Lower lobe of right lung (tissue), 2 donors: ENCODE results near the gene MTFMT. TPM values are rescaled to one million over a fixed set of nuclear protein-coding genes. Genes with fewer than 3 reads are reported as not detected.
A peak's percentile ranks its signal among the peaks of the same experiment; 100 is the strongest.
"Not testable (repeated sequence)": the region's sequence is repeated elsewhere in the genome, so short reads cannot be mapped to it uniquely, and the experiment has no call there.

Experiments used
- ATAC-seq, 2 donors: fragments of 200-7000 bp; cut with Tn5 transposase; one replicate each; pipeline ENCODE4 v1.9.1; 2020 to 2022; ENCODE audit warnings: mild to moderate bottlenecking in 2 of 2, moderate library complexity in 2 of 2
- DNase-seq: peaks from one replicate; pipeline ENCODE4 v3.0.0-alpha.2; 2020
- H3K27ac ChIP-seq: fragments of 200-600 bp; one replicate; pipeline ENCODE4 v1.8.0; 2022
- H3K27me3 ChIP-seq: fragments of 200-600 bp; one replicate; pipeline ENCODE4 v1.8.0; 2022; ENCODE audit warnings: low read depth
- H3K36me3 ChIP-seq: fragments of 200-600 bp; one replicate; pipeline ENCODE4 v1.8.0; 2022; ENCODE audit warnings: mild to moderate bottlenecking
- H3K4me1 ChIP-seq: fragments of 200-600 bp; one replicate; pipeline ENCODE4 v1.8.0; 2022
- H3K4me3 ChIP-seq: fragments of 200-600 bp; one replicate; pipeline ENCODE4 v1.8.0; 2022; ENCODE audit warnings: mild to moderate bottlenecking
- H3K9me3 ChIP-seq: fragments of 200-600 bp; one replicate; pipeline ENCODE4 v1.8.0; 2022
- intact Hi-C: fragments of 100-400 bp; cut with DNase I; formaldehyde crosslinking; loops from one replicate; pipeline ENCODE4 v1.11.0; 2022
- long read RNA-seq: library from polyadenylated mRNA; unstranded; transcript quantifications from one replicate; pipeline ENCODE4 v2.0.0, GENCODE V29; 2021
- total RNA-seq: library from RNA; stranded (reverse); fragmentation: NEBNext Ultra II Directional; extraction: Animal tissue kit (Norgen Biotek cat#: 25700); gene quantifications from one replicate; pipeline ENCODE4 v1.2.1, GENCODE V29; 2021
- TF ChIP-seq, protein P1 (sequence below): fragments of 200-600 bp; IDR thresholded peaks from one replicate; pipeline ENCODE4 v1.8.0; 2022; ENCODE audit warnings: antibody characterized with exemption, mild to moderate bottlenecking
- donor health status: DM: no; HTN: yes; CAD: no; lungs with severe emphysema.

Gene MTFMT
- 15.7 TPM for total RNA-seq
- long read RNA-seq, transcript MTFMT-201 (9 exons, 2,734 nt), result major isoform, 20 of 33 reads
- long read RNA-seq, partial matches to known transcripts, result 5 of 33 reads
- long read RNA-seq, other reads (novel, unspliced or antisense), result 8 of 33 reads

DNA sequence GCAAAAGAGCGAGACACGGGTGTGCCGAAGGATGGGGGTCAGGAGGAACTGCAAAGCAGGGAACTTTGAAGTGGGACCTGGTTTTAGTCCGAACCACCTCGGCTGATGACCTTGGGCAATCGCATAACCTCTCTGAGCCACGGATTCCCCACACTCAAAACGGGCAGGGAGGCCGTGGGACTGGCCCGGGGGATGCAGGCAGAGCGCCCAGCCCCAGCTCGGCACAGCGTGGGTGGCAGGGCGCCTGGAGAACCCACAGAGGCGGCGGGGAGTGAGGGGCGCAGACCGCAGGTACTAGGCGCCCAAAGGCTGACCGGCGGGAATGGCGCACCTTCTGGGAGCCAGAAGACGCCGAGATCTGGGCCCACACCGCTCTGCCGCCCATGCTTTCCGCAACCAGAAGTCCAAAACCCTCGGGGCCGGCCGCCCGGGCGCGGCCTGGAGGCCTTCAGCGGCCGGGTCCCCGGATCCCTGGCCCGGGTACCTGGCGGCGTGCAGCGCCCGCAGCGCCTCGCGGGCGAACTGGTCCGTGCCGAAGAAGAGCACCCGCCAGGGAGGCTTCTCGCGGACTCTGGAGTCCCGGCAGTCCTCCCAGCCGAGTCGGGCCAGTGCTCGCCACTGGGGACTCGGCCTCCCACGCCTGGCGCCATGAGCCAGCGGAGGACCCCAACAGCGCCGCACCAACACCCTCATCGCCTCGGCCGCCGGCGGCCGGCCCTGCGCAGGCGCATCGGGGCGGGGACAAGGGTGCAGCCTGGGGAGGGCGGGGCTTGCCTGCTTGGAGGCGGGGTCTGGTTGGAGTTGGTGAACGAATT is at the start of gene MTFMT:
TSS of gene MTFMT (minus strand) at position 719 of the 815 bp plus-strand sequence. CDS start at position 693, 26 bp downstream.
- DNase-seq (peak; percentile 95), ATAC-seq (peak; percentile 96 to 98)
- Histone ChIP-seq H3K9me3 (no peaks in the 10 kb centered on the region), H3K4me1 (peaks cover 27% of the 10 kb centered on the region), H3K36me3 (peaks cover 23% of the 10 kb centered on the region), H3K27me3 (no peaks in the 10 kb centered on the region), H3K27ac (peak within 1 kb of the TSS; percentile 83), H3K4me3 (peak within 1 kb of the TSS; percentile 92)
- intact Hi-C loops, result no loop called here
- TF ChIP-seq, protein P1, sequence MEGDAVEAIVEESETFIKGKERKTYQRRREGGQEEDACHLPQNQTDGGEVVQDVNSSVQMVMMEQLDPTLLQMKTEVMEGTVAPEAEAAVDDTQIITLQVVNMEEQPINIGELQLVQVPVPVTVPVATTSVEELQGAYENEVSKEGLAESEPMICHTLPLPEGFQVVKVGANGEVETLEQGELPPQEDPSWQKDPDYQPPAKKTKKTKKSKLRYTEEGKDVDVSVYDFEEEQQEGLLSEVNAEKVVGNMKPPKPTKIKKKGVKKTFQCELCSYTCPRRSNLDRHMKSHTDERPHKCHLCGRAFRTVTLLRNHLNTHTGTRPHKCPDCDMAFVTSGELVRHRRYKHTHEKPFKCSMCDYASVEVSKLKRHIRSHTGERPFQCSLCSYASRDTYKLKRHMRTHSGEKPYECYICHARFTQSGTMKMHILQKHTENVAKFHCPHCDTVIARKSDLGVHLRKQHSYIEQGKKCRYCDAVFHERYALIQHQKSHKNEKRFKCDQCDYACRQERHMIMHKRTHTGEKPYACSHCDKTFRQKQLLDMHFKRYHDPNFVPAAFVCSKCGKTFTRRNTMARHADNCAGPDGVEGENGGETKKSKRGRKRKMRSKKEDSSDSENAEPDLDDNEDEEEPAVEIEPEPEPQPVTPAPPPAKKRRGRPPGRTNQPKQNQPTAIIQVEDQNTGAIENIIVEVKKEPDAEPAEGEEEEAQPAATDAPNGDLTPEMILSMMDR, result no peak

DNA sequence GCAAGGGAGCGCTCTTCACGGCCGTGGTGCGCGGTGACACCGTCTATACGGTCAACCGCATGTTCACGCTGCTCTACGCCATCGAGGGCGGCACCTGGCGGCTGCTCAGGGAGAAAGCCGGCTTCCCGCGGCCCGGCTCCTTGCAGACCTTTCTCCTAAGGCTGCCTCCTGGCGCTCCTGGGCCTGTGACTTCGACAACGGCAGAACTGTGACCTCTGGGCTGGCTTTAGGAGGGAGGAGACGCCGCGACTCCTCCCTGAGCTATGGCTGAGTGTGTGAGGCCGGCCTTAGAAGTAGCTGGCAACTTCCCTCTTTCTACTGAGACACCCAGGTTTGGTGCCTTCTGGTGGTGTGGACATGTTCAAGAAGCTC is 48.5 kb upstream of the MTFMT start:
- Histone ChIP-seq H3K4me3 (no peak overlapping the region), H3K27ac (no peak overlapping the region), H3K4me1 (peaks cover 30% of the 10 kb centered on the region), H3K36me3 (no peaks in the 10 kb centered on the region), H3K9me3 (no peaks in the 10 kb centered on the region), H3K27me3 (peaks cover 18% of the 10 kb centered on the region)
- TF ChIP-seq, protein P1, result peak; percentile 62
- intact Hi-C loops, result no loop called here
- peak; percentile 72 to 81 for ATAC-seq
- peak; percentile 77 for DNase-seq

DNA sequence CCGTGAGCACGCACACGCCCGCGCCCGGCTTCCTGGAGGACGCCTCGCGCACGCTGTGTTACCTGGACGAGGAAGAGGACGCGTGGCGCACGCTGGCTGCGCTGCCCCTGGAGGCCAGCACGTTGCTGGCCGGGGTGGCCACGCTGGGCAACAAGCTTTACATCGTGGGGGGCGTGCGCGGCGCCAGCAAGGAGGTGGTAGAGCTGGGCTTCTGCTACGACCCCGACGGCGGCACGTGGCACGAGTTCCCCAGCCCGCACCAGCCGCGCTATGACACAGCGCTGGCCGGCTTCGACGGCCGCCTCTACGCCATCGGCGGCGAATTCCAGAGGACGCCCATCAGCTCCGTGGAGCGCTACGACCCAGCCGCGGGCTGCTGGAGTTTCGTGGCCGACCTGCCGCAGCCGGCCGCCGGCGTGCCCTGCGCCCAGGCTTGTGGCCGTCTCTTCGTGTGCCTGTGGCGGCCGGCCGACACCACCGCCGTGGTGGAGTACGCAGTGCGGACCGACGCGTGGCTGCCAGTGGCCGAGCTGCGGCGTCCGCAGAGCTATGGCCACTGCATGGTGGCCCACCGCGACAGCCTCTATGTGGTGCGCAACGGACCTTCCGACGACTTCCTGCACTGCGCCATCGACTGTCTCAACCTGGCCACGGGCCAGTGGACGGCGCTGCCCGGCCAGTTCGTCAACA is 48.0 kb upstream of the MTFMT start:
- H3K27me3 ChIP-seq, result peaks cover 18% of the 10 kb centered on the region
- no peak for ATAC-seq
- H3K27ac ChIP-seq, result no peak overlapping the region
- no peaks in the 10 kb centered on the region for H3K36me3 ChIP-seq
- TF ChIP-seq, protein P1, result no peak
- no peak for DNase-seq
- no peak overlapping the region for H3K4me3 ChIP-seq
- H3K9me3 ChIP-seq, result no peaks in the 10 kb centered on the region
- intact Hi-C loops, result no loop called here
- H3K4me1 ChIP-seq, result peaks cover 25% of the 10 kb centered on the region

DNA sequence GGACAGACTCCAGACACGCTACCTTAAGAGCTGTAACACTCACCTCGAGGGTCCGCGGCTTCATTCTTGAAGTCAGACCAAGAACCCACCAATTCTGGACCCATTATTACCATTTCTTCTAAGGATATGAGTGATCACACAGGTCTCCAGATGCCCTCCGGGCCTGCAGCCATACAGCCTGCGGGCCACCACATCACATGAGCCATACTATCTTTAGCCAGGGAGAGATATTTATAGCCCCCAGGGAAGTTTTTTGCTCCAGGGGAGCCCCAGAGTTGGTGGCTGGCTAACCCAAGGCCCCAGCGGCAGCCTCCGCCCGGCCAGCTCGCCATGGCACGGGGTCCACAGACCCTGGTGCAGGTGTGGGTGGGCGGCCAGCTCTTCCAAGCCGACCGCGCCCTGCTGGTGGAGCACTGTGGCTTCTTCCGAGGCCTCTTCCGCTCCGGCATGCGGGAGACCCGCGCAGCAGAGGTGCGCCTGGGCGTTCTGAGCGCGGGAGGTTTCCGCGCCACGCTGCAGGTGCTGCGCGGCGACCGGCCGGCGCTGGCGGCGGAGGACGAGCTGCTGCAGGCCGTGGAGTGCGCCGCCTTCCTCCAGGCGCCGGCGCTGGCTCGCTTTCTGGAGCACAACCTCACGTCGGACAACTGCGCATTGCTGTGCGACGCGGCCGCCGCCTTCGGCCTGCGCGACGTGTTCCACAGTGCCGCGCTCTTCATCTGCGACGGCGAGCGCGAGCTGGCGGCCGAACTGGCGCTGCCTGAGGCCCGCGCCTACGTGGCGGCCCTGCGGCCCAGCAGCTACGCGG is 47.2 kb upstream of the MTFMT start, which contains the start of gene KBTBD13:
TSS of gene KBTBD13 (plus strand) at position 261 of the 805 bp plus-strand sequence. CDS start at position 331, 70 bp downstream.
- ATAC-seq, result no peak
- Histone ChIP-seq H3K4me1 (peaks cover 18% of the 10 kb centered on the region), H3K9me3 (no peaks in the 10 kb centered on the region), H3K27me3 (peaks cover 18% of the 10 kb centered on the region), H3K27ac (no peak within 1 kb of the TSS), H3K36me3 (no peaks in the 10 kb centered on the region), H3K4me3 (no peak within 1 kb of the TSS)
- intact Hi-C loops, result no loop called here
- TF ChIP-seq, protein P1, result no peak
- peak; percentile 30 for DNase-seq

DNA sequence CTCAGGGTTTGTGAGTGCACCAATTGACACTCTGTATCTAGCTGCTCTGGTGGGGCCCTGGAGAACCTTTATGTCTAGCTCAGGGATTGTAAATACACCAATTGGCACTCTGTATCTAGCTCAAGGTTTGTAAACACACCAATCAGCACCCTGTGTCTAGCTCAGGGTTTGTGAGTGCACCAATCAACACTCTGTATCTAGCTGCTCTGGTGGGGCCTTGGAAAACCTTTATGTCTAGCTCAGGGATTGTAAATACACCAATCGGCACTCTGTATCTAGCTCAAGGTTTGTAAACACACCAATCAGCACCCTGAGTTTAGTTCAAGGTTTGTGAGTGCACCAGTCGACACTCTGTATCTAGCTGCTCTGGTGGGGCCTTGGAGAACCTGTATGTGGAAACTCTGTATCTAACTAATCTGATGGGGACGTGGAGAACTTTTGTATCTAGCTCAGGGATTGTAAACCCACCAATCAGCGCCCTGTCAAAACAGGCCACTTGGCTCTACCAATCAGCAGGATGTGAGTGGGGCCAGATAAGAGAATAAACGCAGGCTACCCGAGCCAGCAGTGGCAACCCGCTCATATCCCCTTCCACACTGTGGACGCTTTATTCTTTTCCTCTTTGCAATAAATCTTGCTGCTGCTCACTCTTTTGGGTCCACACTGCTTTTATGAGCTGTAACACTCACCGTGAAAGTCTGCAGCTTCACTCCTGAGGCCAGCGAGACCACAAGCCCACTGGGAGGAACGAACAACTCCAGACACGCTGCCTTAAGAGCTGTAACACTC is 46.4 kb upstream of the MTFMT start:
- intact Hi-C loops, H3K27ac ChIP-seq, H3K36me3 ChIP-seq, DNase-seq, ATAC-seq, H3K9me3 ChIP-seq, H3K4me3 ChIP-seq: not testable (repeated sequence)
- Histone ChIP-seq H3K27me3 (peaks cover 18% of the 10 kb centered on the region), H3K4me1 (peaks cover 18% of the 10 kb centered on the region)

DNA sequence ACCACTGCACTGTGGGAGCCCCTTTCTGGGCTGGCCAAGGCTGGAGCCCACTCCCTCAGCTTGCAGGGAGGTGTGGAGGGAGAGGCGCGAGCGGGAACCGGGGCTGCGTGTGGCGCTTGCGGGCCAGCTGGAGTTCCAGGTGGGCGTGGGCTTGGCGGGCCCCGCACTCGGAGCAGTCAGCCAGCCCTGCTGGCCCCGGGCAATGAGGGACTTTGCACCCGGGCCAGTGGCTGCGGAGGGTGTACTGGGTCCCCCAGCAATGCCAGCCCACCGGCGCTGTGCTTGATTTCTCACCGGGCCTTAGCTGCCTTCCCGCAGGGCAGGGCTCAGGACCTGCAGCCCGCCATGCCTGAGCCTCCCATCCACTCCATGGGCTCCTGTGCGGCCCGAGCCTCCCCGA is 45.5 kb upstream of the MTFMT start:
- DNase-seq, result peak; percentile 18
- ATAC-seq, intact Hi-C loops: not testable (repeated sequence)

More for the DNA sequence above, 45.5 kb upstream of the MTFMT start:
- not testable (repeated sequence) for H3K36me3 ChIP-seq, H3K9me3 ChIP-seq, H3K4me3 ChIP-seq, H3K27ac ChIP-seq
- H3K27me3 ChIP-seq, result peaks cover 18% of the 10 kb centered on the region
- peaks cover 26% of the 10 kb centered on the region for H3K4me1 ChIP-seq
